ENCODE results near the gene TBC1D10A.

GRCh38 chr22:30261134-30261533 is 65.6 kb downstream of the TBC1D10A start:
- TF ChIP-seq CTCF (IDR thresholded peaks at IDR 0.05; ENCODE audit: insufficient read depth, low read depth, low read length) (no peak), EZH2 (IDR thresholded peaks at IDR 0.05; ENCODE audit: insufficient read depth, low read length) (no peak)

Data from astrocyte (in vitro differentiated cells and primary cell).